ENCODE results near the gene EIF3C. TPM values are rescaled to one million over a fixed set of nuclear protein-coding genes. Genes with fewer than 3 reads are reported as not detected.
"Not testable (repeated sequence)": the region's sequence is repeated elsewhere in the genome, so short reads cannot be mapped to it uniquely, and the experiment has no call there.

Gene EIF3C
- total RNA-seq, 2 donors from 2014 or later, result 697 to 784 TPM

DNA sequence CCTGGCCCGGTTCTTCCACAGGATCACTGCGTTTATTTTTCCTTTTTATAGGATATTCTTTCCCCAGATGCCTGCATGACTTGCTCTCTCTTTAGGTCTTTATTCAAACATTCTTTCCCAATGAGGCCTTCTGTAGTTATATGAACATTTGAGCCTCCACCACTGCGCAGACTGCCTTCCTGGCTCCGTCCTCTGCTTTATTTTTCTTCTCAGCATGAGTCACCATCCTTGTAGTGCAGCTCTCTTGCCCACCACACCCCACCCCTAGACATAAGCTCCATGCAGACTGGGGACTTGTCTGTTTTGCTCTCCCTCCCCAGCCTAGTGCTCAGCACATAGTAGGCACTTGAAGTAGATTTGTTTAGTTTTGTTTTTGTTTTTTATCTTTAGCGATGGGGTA lies 20.0 kb downstream of the EIF3C start:
- H3K4me1 ChIP-seq (ENCODE audit: control insufficient read depth, insufficient read depth, low read length); H3K27ac Mint-ChIP-seq; H3K27ac ChIP-seq (ENCODE audit: low read depth, low read length); H3K27me3 ChIP-seq (ENCODE audit: control insufficient read depth, insufficient read depth, low read length, poor library complexity, severe bottlenecking); H3K36me3 ChIP-seq (ENCODE audit: control insufficient read depth, insufficient read depth, low read length); H3K4me1 Mint-ChIP-seq; H3K4me3 Mint-ChIP-seq; H3K4me3 ChIP-seq (ENCODE audit: low read length); H3K9me3 Mint-ChIP-seq; H3K27me3 Mint-ChIP-seq (ENCODE audit: insufficient read depth); H3K36me3 Mint-ChIP-seq (ENCODE audit: low read depth); H3K9me3 ChIP-seq (ENCODE audit: control insufficient read depth, low read length); DNase-seq; H3K9ac ChIP-seq (ENCODE audit: extremely low read depth, low read length, poor library complexity, severe bottlenecking): not testable (repeated sequence)
- no CpG with 5 or more reads among the region's 5 CpGs for WGBS, 2 experiments (ENCODE audit: insufficient coverage in 1 of 2, insufficient read length in 1 of 2)

DNA sequence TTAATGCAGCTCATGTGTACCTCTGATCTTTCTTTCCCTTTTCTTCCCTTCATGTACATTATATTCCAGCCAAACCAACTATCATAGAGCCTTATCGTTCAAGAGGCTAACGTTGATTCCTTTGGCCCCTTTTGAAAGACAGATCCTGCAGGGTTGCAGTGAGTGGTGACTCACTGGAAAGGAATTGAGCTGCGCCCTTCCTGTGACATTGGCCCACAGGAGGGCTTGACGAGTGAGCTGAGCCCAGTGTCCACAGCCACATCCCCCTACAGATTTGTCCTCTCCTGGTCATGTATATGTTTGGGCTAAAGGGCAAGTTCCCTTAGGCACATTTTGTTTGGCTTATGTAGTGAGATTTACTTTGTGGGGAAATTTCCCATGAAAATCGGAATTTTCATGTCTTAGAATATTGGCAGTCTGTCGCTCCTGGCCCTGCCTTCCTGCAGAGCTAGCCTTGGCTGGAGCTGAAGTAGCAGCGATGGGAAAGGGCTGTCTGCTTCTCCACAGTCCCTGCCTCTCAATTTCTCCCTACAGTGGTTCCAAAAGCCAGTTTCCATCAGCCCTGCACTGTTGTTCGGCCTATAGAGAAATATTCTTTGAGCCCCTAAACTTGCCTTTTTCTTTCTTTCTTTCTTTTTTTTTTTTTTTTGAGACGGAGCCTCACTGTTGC lies 21.3 kb downstream of the EIF3C start:
- H3K36me3 Mint-ChIP-seq (ENCODE audit: low read depth), result not testable (repeated sequence)

DNA sequence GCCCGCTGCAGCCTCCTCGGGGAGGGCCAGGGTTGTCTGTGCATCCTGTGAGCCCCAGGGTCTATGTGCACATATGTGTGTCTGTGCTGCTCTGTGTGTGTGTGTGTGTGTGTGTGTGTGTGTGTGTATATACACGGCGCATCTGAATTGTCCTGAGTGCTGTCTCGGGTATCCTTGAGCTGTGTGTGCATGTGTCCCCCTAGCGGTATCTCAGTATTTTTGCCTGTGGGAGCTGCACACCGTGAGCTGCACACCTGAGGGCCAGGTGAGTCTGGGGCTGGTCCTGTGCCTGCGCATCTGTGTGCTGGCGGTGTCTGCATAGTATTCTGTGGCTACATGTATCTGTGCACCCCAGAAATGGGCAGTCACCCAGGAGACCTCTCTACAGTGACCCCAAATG lies 28.5 kb downstream of the EIF3C start:
- H3K4me3 ChIP-seq (ENCODE audit: low read length); H3K4me1 Mint-ChIP-seq; H3K4me1 ChIP-seq (ENCODE audit: control insufficient read depth, insufficient read depth, low read length); H3K36me3 ChIP-seq (ENCODE audit: control insufficient read depth, insufficient read depth, low read length); H3K27ac Mint-ChIP-seq; H3K27me3 ChIP-seq (ENCODE audit: control insufficient read depth, insufficient read depth, low read length, poor library complexity, severe bottlenecking); H3K9me3 Mint-ChIP-seq; H3K36me3 Mint-ChIP-seq (ENCODE audit: low read depth); H3K9me3 ChIP-seq (ENCODE audit: control insufficient read depth, low read length); H3K27me3 Mint-ChIP-seq (ENCODE audit: insufficient read depth); H3K27ac ChIP-seq (ENCODE audit: low read depth, low read length); DNase-seq; H3K4me3 Mint-ChIP-seq; H3K9ac ChIP-seq (ENCODE audit: extremely low read depth, low read length, poor library complexity, severe bottlenecking): not testable (repeated sequence)
- WGBS, 2 experiments (ENCODE audit: insufficient coverage in 1 of 2, insufficient read length in 1 of 2), result no CpG with 5 or more reads among the region's 9 CpGs

More for the DNA sequence above, 21.3 kb downstream of the EIF3C start:
- not testable (repeated sequence) for H3K9me3 Mint-ChIP-seq; H3K4me1 Mint-ChIP-seq; H3K4me3 ChIP-seq (ENCODE audit: low read length); H3K4me3 Mint-ChIP-seq; H3K27ac ChIP-seq (ENCODE audit: low read depth, low read length); H3K36me3 ChIP-seq (ENCODE audit: control insufficient read depth, insufficient read depth, low read length); H3K27me3 ChIP-seq (ENCODE audit: control insufficient read depth, insufficient read depth, low read length, poor library complexity, severe bottlenecking); H3K27me3 Mint-ChIP-seq (ENCODE audit: insufficient read depth); DNase-seq; H3K9me3 ChIP-seq (ENCODE audit: control insufficient read depth, low read length); H3K27ac Mint-ChIP-seq; H3K9ac ChIP-seq (ENCODE audit: extremely low read depth, low read length, poor library complexity, severe bottlenecking); H3K4me1 ChIP-seq (ENCODE audit: control insufficient read depth, insufficient read depth, low read length)
- no CpG with 5 or more reads among the region's 9 CpGs for WGBS, 2 experiments (ENCODE audit: insufficient coverage in 1 of 2, insufficient read length in 1 of 2)

DNA sequence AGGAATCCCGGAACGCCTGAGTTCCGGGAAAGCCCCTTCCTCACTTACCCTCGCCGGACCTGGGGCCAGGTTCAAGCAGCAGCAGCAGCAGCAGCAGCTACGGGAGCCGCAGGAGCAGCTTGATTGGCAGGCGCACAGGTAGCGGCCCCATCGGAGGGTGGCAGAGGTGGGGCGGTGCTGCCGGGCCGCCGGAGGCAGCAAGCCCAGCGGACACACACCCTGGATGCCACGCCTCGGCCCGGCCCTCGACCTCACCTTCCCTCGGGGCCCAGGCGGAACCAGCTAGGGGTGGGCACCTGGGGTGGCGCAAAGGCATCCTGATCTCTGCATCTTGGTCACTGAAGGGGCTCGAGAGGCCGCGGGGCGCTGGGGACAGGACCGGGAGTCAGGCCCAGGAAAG lies 29.4 kb downstream of the EIF3C start:
- peak overlapping the region; percentile 40 for H3K4me3 Mint-ChIP-seq
- not testable (repeated sequence) for H3K9ac ChIP-seq (ENCODE audit: extremely low read depth, low read length, poor library complexity, severe bottlenecking); H3K4me1 Mint-ChIP-seq; H3K9me3 Mint-ChIP-seq; H3K27ac Mint-ChIP-seq; H3K4me1 ChIP-seq (ENCODE audit: control insufficient read depth, insufficient read depth, low read length); H3K27ac ChIP-seq (ENCODE audit: low read depth, low read length); H3K4me3 ChIP-seq (ENCODE audit: low read length); H3K36me3 ChIP-seq (ENCODE audit: control insufficient read depth, insufficient read depth, low read length); H3K9me3 ChIP-seq (ENCODE audit: control insufficient read depth, low read length); H3K27me3 ChIP-seq (ENCODE audit: control insufficient read depth, insufficient read depth, low read length, poor library complexity, severe bottlenecking); H3K27me3 Mint-ChIP-seq (ENCODE audit: insufficient read depth); DNase-seq; H3K36me3 Mint-ChIP-seq (ENCODE audit: low read depth)
- no CpG with 5 or more reads among the region's 27 CpGs for WGBS, 2 experiments (ENCODE audit: insufficient coverage in 1 of 2, insufficient read length in 1 of 2)

DNA sequence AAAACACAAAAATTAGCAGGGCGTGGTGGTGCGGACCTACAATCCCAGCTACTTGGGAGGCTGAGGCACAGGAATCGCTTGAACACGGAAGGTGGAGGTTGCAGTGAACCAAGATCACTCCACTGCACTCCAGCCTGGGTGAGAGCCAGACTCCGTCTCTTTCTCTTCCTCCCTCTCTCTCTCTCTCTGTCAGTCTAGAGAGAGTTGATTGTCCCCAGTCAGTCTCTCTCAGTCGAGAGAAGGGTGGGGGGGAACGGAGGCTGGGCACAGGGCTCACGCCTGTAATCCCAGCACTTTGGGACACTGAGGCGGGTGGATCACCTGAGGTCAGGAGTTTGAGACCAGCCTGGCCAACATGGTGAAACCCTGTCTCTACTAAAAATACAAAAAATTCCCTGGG lies 30.0 kb downstream of the EIF3C start:
- not testable (repeated sequence) for H3K9ac ChIP-seq (ENCODE audit: extremely low read depth, low read length, poor library complexity, severe bottlenecking); H3K9me3 ChIP-seq (ENCODE audit: control insufficient read depth, low read length); H3K4me3 Mint-ChIP-seq; H3K27me3 Mint-ChIP-seq (ENCODE audit: insufficient read depth); H3K9me3 Mint-ChIP-seq; H3K4me1 Mint-ChIP-seq; H3K36me3 Mint-ChIP-seq (ENCODE audit: low read depth); H3K27ac ChIP-seq (ENCODE audit: low read depth, low read length); H3K27me3 ChIP-seq (ENCODE audit: control insufficient read depth, insufficient read depth, low read length, poor library complexity, severe bottlenecking); H3K27ac Mint-ChIP-seq; H3K4me1 ChIP-seq (ENCODE audit: control insufficient read depth, insufficient read depth, low read length); H3K36me3 ChIP-seq (ENCODE audit: control insufficient read depth, insufficient read depth, low read length); H3K4me3 ChIP-seq (ENCODE audit: low read length)
- DNase-seq, result peak; percentile 8
- no CpG with 5 or more reads among the region's 9 CpGs for WGBS, 2 experiments (ENCODE audit: insufficient coverage in 1 of 2, insufficient read length in 1 of 2)

DNA sequence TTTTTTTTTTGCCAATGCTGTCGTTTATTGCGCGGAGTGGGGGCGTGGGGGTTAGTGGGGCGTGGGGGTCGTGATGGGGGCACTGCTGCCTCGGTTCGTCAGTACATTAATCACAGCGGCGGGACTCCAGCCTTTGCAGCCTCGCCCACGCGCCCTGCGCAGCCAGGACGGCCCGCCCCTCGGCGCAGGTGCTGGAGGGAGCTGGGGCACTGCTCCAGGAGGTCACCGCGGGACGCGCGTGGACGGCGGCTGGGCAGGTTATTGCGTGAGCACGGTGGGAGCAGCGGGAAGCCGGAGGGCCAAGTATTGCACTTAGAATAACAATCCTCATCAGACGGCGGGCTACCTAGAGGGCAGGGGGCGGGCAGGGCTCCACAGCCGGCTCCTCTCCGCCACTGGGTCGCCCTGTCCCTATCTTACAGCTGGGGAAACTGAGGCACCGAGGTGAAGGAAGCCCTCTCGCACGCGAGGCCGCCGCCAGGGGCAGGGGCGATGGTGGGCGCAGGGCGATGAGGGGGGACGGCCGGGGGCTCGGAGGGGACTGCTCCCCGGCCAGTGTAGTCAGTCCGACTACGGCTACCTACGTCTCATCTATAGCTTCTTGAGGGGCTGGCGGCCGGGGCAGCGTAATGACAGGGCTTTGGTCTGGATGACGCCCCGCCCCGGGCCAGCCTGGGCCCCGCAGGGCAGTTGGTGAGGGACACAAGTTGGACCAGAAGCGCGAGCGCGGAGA lies 35.5 kb downstream of the EIF3C start:
- not testable (repeated sequence) for H3K27ac ChIP-seq (ENCODE audit: low read depth, low read length); H3K27me3 ChIP-seq (ENCODE audit: control insufficient read depth, insufficient read depth, low read length, poor library complexity, severe bottlenecking); H3K9ac ChIP-seq (ENCODE audit: extremely low read depth, low read length, poor library complexity, severe bottlenecking); H3K9me3 ChIP-seq (ENCODE audit: control insufficient read depth, low read length); H3K4me1 ChIP-seq (ENCODE audit: control insufficient read depth, insufficient read depth, low read length); H3K4me3 ChIP-seq (ENCODE audit: low read length); H3K4me3 Mint-ChIP-seq; H3K4me1 Mint-ChIP-seq; H3K36me3 ChIP-seq (ENCODE audit: control insufficient read depth, insufficient read depth, low read length); H3K27me3 Mint-ChIP-seq (ENCODE audit: insufficient read depth); H3K36me3 Mint-ChIP-seq (ENCODE audit: low read depth); H3K9me3 Mint-ChIP-seq; H3K27ac Mint-ChIP-seq
- DNase-seq, result peak; percentile 19
- WGBS, 2 experiments (ENCODE audit: insufficient coverage in 1 of 2, insufficient read length in 1 of 2), result 90% methylated on average over 12 of the region's 62 CpGs; no CpG with 5 or more reads in 1 of the 2 experiments

Data from endodermal cell (in vitro differentiated cells).